ENCODE measurements around the gene CTDSPL.

Gene CTDSPL

DNA sequence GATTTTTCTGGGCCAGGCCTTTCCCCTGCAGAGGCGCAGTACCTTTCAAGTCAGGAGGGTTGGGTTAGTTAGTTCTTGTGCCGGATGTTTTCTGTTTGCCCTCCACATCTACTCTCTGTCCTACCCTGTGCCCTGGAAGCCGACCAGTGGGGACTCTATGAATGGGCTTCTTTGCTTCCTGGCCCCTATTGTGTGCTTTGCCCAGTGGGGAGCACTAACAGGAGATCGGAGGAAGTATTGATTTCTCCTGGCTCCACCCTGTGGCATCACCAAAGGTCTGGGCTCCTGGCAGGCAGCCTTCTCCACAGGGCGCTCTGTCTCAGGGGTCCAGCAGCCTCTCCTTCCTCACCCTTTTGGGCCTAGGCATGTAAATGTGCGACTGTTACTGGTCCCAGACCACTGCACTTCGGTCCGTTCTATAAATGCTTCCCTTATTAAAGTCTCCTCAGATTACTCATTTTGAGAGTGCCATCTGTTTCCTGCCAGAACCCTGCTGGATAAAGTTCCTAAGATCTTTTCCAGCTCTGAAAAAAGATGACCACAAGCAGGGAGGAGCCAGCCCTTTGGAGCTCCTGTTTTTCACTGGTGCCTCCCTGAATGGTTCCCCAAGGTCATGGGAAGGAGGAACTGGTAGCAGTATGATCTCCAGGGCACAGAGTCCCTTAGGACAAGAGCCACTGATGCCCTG, 44.5 kb downstream of the CTDSPL start:
- in situ Hi-C loops (cut with HindIII; ENCODE audit: low sequenced_read_pairs), result no loop called here
- TF ChIP-seq, protein P1, sequence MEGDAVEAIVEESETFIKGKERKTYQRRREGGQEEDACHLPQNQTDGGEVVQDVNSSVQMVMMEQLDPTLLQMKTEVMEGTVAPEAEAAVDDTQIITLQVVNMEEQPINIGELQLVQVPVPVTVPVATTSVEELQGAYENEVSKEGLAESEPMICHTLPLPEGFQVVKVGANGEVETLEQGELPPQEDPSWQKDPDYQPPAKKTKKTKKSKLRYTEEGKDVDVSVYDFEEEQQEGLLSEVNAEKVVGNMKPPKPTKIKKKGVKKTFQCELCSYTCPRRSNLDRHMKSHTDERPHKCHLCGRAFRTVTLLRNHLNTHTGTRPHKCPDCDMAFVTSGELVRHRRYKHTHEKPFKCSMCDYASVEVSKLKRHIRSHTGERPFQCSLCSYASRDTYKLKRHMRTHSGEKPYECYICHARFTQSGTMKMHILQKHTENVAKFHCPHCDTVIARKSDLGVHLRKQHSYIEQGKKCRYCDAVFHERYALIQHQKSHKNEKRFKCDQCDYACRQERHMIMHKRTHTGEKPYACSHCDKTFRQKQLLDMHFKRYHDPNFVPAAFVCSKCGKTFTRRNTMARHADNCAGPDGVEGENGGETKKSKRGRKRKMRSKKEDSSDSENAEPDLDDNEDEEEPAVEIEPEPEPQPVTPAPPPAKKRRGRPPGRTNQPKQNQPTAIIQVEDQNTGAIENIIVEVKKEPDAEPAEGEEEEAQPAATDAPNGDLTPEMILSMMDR (IDR thresholded peaks at IDR 0.05; ENCODE audit: low read depth, low read length, missing control alignments), result no peak
- DNase-seq (ENCODE audit: low read depth), result peak; percentile 56
- no peak overlapping the region for H3K4me3 ChIP-seq (ENCODE audit: low read depth, low read length)

DNA sequence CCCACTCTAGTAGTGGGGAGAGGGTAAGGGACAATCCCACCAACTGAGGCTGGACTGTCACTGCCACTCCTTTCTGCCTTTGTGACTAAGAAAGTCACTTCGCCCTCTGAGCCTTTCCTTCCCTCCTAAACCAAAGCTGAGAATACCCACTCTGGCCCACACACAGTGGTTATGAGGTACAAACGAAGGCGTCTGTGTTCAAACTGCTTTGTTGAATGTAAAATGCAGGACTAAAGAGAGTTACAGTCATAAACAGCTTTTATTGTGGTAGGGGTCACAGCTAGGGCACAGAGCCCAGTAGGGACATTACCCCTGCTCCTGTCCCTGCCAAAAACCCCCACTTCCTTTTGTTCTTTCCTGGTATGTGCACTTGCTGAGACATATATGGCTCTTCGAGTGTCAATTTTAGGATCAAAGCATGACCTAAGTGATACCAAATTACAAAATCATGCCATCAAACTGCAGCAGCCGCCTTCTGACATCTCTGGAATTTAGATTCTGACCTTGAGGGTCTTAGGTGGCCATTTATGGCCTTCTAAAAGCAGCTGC, 45.1 kb downstream of the CTDSPL start:
- TF ChIP-seq, protein P1 (IDR thresholded peaks at IDR 0.05; ENCODE audit: low read depth, low read length, missing control alignments), result no peak
- H3K4me3 ChIP-seq (ENCODE audit: low read depth, low read length), result no peak overlapping the region
- in situ Hi-C loops (cut with HindIII; ENCODE audit: low sequenced_read_pairs), result no loop called here
- DNase-seq (ENCODE audit: low read depth), result no peak

DNA sequence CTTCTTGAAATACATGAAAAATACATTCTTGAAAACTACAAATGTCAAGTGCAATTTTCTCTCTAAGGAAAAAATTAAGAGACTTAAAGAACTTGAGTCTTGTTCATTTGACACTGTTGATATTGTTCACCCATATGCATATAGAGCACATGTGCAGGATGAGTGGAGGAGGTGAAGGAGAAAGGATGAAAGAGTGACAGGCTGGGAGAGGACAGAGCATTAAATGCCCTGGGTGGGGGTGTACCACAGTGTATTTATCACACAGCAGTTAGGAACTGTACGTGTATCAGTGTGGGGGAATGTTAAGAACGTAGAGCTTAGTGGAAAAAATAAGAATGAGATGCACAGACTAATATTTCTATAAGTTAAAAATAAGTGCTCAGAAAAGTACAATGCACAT, 45.7 kb downstream of the CTDSPL start:
- TF ChIP-seq, protein P1 (IDR thresholded peaks at IDR 0.05; ENCODE audit: low read depth, low read length, missing control alignments), result no peak
- in situ Hi-C loops (cut with HindIII; ENCODE audit: low sequenced_read_pairs), result no loop called here
- no peak for DNase-seq (ENCODE audit: low read depth)

DNA sequence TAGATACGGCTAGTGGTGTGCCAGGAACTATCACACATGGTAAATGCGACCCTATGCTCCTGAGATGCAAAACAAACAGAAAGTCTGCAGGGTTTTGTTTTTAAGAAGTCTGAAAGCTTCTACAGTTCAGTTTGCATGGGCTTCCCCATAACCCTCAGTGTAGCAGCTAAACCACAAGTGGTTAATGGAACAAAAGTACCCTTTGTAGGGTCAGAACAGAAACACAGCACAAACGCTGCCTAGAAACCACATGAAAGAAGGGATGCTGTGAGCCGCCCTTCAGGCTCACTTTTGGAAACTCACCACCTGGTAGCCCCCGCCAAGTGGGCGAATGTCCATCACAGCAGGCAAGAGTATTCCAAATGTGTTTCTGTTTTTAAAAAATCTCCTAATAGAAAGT, 46.2 kb downstream of the CTDSPL start:
- no peak overlapping the region for H3K4me3 ChIP-seq (ENCODE audit: low read depth, low read length)
- in situ Hi-C loops (cut with HindIII; ENCODE audit: low sequenced_read_pairs), result no loop called here
- TF ChIP-seq, protein P1 (IDR thresholded peaks at IDR 0.05; ENCODE audit: low read depth, low read length, missing control alignments), result no peak
- DNase-seq (ENCODE audit: low read depth), result peak; percentile 97

More for the DNA sequence above, 45.7 kb downstream of the CTDSPL start:
- no peak overlapping the region for H3K4me3 ChIP-seq (ENCODE audit: low read depth, low read length)

DNA sequence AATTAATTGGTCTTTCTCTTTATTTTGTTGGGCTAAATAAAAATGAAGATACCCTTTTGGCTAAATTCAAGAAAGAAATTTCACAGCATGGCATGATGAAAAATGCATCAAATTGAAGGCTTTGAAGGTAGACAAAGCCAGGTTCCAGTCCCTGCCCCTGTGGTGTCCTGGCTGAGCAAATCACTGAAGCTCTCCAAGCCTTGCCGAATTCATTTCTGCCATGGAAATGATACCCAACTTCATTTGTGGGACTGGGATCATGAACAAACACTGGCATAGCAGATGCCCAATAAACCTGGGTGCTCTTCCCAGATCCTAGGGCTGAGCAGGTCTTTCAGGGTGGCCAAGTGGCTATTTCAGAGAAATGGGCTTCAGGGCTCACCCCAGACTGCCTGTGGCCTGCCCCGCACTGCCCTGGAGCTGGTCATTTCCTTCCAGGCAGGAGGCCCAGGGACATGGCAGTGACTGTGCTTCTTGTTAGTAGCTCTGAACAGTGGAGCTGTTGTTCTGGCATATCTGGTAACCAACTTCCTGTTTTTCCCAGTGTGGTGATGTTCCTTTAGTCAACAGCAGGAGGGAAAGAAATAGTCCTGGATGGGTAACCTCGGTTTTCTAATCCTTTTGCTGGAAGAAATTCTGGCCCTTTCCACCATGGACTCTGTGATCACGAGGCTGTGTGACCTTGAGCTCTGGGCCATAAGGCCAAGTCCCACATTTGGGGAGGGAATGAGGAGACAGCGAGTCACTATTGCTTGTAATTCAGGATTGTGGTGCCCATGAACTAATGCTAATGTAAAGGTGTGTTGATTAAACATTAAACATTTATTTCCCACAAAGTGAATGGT, 47.6 kb downstream of the CTDSPL start:
- no peak overlapping the region for H3K4me3 ChIP-seq (ENCODE audit: low read depth, low read length)
- in situ Hi-C loops (cut with HindIII; ENCODE audit: low sequenced_read_pairs), result no loop called here
- TF ChIP-seq, protein P1 (IDR thresholded peaks at IDR 0.05; ENCODE audit: low read depth, low read length, missing control alignments), result no peak
- no peak for DNase-seq (ENCODE audit: low read depth)

DNA sequence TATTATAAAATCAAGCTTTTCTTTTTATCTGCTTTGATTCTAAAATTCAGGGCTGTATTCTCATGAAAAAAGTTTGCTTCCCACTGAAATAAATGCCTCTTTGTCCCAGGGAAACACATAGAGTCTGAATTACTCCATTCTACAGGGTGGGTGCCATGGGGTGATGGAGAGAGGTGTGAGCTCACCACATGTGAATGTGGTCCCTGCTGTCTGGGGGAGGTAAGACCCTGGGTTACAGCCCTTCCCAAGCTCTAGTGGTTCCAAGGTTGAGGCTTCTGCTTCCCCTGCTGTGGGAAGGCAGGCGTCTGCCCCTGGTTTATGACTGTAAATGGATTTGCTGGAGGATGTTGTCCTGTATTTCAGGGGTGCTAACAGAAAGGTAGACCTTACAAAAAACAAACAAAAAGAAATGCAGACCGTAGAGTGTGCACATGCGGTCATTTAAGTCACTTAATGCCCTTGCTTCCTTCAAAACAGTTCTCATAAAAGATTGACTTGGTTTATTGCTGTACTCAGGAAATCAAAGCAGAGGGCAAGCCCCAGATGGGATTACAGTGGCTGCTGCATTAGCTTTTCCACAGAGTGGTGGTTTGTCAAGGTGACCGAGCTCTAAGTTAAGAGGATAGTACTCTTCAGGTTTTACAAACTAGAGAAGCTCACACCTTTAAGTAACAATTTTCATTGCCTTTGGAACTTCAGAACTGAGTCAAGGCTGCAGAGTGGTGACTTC, 49.2 kb downstream of the CTDSPL start:
- TF ChIP-seq, protein P1 (IDR thresholded peaks at IDR 0.05; ENCODE audit: low read depth, low read length, missing control alignments), result no peak
- H3K4me3 ChIP-seq (ENCODE audit: low read depth, low read length), result no peak overlapping the region
- in situ Hi-C loops (cut with HindIII; ENCODE audit: low sequenced_read_pairs), result no loop called here
- no peak for DNase-seq (ENCODE audit: low read depth)
